ENCODE measurements around the gene MCOLN3.
"Not testable (repeated sequence)": the region's sequence is repeated elsewhere in the genome, so short reads cannot be mapped to it uniquely, and the experiment has no call there.

Gene MCOLN3

DNA sequence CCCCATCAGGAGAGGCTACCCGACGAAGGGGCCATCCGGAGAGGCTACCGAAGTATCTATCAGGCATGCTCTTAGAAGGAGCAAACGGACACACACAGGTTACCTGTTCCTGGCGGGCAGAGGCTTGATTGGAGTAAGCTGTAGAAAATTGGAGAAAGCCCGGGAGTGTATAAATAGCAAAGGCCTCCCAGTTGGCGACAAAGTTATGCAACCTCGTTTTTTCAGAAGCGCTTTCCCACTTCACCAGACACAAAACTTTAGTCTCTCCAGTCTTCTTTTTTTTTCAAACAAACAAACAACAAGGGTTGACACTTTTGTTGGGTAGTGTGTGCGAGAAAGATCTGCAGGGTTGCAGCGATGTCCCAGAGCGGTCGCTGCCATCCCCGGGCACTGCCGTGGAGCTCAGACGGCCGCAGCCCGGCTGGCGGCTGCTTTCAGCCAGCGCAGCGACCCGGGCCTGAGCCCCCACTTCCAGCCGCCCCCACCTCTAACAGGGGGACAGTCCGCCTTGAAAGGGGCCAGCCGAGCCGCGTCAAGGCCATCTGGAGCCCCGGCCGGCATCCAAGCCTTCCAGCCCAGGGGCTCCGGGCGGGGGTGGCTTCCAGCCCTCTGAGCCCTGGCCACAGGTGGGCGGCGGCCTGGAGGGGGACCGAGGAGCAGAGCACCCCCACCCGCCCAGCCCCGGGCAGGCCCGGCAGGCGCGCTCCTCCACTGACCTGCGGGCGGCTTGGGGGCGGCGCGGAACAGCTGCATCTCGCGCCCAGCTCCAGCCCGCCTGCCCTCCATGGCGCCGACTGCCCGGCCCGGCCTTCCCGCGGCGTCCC lies 616 bp downstream of the MCOLN3 start:
- no peak for DNase-seq

DNA sequence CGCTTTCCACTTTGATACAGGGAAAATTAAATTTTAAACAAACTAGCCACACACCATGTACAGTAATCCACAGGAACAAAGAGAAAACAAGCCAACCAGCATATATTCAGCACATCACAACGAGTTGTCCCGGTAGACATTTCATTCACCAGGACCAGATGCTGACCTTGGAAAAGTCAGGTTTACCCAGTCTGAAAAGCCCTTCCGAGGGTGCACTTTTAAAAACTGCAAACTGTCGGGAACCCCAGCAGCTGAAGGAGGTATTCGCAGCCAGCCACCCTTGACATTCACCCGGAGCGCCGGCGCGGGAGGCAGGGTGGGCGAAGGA lies 1.2 kb downstream of the MCOLN3 start:
- no peak for DNase-seq

DNA sequence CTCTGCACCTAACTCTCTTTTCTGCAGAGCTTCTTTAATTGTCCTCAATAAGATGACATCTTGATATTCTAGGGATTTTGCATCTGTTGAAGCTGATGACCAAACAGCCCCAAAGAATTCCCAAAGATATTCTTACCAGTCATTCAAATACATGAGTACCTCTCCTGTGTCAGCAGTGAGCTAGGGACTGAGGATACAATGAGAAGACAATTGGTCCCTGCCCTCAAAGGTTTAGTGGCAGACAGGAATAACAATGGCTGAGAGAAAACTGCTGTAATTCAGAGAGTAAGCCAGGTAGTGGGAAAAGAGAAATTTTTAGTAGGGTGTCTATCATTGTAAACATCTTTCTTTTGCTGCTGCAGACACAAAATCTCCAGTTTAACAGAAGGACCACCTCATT lies 5.9 kb downstream of the MCOLN3 start:
- no peak for DNase-seq

DNA sequence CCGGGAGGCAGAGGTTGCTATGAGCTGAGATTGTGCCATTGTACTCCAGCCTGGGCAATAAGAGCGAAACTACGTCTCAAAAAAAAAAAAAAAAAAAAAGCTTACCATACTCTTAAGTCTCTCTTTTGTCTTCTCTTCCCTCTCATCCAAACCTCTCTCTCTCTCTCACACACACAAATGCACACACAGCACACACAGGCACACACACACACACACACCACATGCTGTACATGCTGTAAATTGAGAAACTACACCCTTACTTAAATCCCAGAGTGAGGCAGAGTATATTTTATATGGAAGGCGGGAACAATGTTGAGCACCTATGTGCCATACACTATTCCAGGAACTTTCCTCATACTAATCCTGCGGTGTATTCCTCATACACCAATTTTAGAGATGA lies 6.5 kb downstream of the MCOLN3 start:
- DNase-seq = no peak

DNA sequence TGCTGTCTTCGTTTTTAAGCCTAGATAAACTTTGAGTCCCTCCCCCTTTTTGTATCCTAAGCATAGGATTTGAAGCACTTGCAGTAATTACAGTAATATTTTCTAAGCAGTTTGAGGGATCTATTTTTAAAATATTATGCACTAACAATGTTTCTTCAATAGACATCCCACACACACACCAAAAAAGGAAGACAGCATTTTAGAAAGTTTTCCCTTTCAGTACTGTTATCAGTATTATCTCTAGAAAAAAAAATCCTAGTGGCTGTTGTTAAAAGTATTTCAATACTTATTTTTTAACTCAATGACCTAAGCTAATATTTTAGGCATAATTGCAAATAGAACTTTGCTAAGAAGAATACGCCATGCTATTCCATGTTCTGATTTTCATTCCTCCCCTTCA lies 15.1 kb downstream of the MCOLN3 start:
- no peak for DNase-seq

DNA sequence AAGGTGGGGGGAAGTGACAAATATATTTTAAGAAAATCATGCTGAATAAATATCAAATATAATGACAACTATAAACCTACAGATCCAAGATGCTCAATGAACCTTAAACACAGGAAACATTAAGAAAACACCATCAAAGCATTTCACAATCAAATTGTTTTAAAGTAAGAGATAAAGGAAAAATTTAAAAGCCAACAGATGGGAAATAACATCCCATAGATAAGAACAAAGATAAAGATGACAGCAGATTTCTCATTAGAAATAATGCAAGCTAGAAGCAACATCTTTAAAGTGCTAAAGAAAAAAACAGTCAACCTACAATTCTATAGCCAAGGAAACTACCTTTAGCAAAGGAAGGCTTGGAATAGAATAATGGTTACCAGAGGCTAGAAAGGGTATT lies 17.8 kb downstream of the MCOLN3 start:
- DNase-seq = no peak

DNA sequence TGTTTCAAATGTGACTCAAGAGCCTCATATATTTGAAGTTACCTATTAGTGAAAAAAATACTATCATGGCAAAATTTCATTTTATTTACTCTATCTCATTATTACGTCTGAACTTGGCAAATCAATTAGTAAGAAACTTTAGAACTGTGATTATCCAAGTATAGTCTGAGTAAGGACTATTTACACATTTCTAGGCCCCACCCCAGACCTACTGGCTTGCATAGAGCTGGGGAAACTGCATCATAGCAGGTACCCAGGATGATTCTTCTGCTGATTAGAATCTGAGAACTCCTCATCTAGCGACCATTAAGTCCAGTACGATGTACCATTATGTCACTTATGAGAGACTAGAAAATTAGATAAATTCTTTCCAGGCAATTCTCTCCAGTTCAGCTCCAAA lies 20.1 kb downstream of the MCOLN3 start:
- DNase-seq = no peak

DNA sequence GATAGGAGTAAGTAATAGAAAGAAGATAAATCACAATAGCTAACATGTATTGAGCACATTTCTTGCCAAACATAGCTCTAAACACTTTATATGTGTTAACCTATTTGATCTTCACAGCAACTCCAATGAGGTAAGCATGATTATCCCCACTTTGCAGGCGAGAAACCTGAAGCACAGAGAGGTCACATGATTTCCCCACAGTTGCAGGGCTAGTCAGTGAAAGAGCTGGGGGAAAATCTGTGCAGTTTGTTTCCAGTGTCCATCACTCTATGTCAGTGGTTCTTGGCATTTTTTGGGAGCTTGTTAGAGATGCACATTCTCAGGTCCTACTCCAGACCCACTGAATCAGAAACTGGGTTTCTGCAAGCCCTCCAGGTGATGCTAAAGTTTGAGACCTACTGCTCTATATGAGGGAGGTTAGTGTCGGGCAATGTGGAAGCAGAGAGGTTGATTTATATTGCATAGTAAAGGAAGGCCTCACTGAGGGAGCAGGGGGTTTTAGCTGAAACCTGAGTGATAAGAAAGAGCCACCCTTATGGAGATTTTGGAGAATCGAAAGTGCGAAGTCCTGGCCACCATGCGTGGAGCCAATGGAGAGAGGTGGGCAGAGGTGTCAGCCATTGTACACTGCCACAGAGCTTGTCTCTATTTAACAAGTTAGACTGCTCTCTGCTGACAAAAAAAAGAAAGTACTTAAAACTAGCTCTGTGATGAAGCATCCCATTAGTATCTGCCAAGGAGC lies 20.9 kb downstream of the MCOLN3 start:
- DNase-seq = no peak

DNA sequence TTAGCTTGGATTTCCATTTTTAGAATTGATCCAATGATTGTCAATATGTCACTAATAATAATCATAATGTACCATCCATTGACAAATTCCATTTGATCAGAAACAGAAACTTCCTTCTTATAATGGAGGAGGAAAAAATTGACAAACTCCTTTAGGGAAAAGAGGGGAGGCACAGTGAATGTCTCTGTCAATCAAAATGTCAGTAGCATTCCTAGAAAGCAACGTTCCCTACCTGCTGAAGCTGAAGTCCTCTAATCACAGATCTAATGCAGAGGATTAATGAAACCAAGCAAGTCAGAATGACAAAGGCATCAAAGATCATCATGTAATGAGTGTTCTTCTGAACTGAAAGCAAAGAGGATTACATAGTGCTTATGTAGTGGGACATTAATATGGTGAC lies 22.4 kb downstream of the MCOLN3 start:
- DNase-seq = no peak

DNA sequence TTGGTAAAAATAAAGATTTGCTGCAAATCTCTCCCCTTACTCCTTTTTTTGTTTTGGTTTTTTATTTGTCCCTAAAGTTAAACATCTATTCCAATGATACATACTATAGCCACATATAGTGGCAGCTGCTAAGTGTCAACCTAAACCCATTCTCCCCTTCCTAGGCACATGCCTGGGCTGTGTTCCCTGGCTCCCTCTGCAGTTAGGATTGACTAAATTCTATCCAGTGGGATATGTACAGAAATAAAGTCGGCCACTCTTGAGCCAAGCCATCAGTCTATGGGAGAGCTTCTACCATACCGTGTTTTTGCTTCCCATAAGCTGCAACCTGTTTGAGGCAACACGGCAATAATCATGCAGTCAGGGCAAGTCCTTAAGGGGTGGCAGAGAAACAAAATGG lies 23.6 kb downstream of the MCOLN3 start:
- DNase-seq = no peak

DNA sequence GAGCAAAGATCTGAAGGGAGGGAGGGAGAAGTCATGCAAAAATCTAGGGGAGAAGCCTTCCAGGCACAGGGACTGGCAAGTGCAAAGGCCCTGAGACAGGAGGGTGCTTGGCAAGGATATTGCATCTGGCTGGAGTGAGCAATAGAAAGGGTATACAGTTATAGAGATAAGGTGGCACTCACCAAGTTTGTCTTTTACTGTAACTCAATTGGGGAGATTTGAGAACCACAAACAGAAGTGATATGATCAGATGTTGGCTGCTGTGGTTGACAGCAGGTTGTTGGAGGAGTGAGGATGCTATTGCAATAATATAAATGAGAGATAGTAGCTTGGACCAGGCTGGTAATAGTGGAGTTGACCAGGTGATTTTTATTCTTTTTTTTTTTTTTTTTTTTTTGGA lies 25.6 kb downstream of the MCOLN3 start:
- no peak for DNase-seq

DNA sequence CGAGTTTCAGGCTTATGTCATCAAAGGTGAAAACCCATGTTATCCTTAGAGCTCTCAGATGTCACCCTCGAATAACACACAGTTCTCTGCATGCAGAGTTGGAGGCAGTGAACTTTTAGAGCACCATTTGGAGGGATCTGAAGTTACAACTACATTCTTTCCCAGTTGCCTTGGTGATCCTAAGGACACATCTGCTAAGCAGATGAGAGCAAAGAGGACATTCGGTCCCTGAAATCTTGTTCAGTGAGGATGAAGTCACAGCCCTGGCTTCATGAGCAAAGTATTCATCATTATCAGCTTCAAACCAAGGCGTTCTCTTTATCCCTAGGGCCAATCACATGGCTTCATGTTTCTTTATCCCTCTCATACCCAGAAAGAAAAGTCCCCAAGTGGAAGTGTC lies 28.3 kb downstream of the MCOLN3 start:
- no peak for DNase-seq

DNA sequence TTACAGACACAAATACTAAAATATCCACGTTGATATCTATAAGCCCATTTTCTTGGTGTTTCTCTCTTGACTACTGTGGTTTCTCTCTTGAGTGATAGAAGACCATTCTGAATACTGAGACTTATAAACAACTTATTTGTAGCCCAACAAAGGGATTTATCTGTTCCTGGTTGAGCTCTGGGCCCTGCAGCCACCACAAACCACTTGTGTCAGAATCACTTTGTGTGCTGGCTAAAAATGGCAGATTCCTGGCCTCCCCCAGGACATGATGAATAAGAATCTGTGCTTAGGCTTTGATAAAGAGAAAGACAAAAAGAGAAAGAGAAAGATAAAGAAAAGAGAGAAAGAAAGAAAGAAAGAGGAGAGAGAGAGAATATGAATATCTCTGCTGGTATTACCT lies 32.5 kb downstream of the MCOLN3 start:
- no peak for DNase-seq

DNA sequence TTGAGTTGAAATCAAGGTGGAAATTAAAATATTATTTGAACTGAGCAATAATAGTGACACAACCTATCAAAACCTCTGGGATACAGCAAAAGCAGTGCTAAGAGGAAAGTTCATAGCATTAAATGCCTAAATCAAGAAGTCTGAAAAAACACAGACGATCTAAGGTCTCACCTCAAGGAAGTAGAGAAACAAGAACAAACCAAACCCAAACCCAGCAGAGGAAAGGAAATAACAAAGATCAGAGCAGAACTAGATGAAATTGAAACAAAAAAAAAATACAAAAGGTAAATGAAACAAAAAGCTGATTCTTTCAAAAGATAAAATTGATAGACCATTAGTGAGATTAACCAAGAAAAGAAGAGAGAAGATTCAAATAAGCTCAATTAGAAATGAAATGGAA lies 42.7 kb downstream of the MCOLN3 start:
- not testable (repeated sequence) for DNase-seq

DNA sequence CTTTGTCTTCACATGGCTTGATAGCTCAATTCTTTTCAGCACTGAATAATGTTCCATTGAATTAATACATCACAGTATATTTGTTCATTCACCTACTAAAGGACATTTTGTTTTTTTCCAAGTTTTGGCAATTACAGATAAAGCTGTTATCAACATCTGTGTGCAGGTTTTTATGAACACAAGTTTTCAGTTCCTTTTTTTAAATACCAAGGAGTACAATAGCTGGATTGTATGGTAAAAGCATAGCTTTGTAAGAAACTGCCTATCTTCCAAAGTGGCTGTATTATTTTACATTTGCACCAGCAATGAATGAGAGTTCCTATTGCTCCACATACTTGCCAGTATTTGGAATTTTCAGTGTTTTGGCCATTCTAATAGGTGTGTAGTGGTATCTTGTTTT lies 46.6 kb downstream of the MCOLN3 start:
- no peak for DNase-seq

DNA sequence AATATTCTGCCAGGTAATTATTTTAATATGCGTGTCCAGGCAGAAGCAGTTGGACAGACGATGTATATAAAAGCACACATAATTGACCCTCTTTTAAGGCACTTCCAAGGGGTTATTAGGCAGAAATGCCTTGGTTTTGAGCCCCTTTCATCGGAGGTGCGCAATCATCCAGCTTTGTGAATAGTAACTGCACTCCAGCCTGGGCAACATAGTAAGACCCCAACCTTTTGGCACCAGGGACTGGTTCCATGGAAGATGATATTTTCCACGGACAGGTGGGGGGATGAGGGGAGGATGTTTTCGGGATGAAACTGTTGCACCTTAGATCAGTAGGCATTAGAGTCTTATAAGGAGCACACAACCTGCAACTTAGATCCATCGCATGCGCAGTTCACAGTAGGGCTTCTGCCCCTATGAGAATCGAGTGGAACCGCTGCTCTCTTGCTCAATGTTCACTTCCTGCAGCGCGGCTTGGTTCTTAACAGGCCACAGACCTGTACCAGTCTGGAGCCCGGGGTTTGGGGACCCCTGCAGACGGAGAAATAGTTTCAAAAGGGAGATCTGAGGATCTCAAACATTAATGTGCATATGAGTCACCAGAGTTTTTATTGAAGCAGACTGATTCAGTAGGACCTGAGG lies 49.5 kb downstream of the MCOLN3 start:
- no peak for DNase-seq

DNA sequence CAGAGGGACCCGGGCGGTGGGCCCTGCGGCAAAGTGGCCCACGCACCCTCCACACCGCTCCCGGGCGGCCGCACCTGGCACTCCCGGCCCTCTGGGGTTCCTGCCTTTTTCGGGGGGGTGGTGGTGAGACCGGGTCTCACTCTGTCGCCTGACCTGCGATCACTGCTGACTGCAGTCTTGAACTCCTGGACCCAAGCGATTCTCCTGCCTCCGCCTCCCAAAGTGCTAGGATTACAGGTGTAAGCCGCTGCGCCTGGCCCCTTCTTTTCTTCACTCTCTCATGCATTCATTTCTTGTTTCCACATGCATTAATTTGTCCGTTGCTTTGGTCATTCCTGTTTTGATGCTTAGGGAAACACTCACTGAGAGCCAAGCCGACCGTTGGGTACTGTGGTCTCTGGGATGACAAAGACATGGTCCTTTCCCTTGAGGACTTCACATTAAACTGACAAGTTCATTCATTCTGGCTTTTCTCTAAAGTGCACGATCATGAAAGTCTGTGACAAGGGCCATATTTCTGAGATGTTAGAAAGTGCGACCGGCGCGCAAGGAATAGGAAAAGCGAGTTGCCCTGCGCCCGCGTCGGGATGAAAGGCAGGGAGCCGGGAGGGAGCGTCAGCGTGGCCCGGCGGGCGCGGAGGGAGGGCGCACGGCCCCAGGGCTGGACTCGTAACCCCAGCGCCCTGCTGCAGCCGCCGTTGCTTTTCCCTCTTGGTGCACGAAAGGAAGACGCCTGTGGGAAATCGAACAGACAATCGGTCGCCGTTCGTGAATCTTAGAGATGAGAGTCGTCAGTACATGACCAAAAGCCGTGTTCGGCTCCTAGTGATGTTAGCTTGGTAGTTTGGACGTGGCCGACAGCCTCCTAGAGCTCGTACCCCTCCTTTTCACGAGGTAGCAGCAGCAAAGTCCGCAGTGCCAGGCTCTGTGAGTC lies 50.4 kb downstream of the MCOLN3 start:
- DNase-seq = no peak

DNA sequence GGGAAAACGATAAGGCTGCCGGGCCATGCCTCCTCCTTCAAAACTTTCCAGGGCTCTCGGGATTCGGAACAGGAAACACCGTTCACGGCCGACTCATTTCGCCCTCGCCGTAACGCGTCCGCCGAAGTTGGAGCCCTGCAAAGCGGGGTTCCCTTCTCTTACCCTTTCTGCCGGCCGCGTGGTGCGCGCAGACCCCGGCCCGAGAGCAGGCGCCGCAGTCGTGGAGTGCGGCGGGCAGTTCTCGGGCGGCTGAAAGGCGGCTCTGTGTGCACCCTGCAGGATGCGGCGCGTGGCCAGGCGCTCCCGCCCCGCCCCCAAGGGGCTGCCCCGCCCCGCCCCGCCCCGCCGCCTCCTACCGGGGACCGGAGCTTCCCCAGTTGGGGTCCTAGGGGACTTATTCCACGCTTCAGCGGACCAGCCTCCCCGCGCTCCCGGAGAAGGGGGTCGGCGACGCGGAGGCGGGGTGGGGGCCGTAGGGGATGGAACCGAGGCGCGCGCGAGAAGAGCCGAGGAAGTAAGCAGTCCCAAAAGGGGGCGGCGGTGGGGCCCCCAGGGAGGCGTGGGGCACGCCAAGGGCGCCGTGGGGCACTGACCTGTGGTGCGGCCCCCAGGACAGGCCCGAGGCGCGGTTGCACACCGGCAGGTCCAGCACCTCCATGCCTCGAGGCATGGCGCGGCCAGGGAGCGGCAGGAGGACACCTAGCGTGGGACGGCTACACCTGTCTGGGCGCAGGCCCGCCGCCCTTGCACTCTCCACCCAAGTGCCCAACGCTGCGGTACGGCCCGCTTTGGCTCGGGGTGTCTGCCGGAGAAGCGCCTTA lies 51.2 kb downstream of the MCOLN3 start, which contains the start of gene MCOLN2:
TSS of gene MCOLN2 (minus strand) at position 268 of the 821 bp plus-strand sequence. CDS start at position 27, 241 bp downstream.
- no peak for DNase-seq

DNA sequence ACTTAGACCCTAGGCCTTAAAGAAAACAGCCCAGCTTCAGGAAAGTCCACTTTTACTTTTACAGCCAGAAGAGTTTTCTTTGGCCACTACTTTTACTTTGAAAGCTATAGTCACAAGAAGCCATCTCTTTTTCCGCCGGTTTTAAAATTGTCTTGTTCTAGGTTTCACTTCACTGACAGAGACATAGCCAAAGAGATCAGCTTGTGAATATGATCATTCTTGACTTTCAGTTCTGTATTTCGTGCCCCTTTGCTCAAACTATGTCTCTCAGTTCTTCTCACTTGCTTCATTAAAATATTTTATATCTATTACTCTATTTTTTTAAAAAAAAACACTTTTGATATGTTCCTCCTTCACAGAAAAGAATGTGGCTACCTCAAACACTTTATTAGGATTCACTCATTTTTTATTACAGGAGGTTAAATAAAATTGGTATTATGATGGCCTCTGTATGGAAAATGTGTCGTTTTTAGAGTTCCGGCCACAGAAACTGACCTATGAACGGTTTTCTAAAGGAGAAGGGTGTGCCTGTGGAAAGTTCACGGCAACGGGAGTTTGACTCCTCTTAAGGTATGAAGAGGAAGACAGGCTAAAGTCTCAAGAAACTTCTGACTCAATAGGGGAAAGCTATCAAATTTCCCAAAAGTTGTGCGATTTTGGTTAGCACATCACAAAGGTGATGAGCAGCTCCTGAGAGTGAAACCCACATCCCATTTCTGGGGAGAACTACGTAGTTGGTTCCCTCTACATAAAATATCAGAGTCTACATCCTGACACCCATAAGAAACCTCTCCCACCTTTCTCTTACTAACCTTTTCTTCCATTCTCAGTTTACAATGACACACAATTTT lies 52.6 kb downstream of the MCOLN3 start:
- no peak for DNase-seq

DNA sequence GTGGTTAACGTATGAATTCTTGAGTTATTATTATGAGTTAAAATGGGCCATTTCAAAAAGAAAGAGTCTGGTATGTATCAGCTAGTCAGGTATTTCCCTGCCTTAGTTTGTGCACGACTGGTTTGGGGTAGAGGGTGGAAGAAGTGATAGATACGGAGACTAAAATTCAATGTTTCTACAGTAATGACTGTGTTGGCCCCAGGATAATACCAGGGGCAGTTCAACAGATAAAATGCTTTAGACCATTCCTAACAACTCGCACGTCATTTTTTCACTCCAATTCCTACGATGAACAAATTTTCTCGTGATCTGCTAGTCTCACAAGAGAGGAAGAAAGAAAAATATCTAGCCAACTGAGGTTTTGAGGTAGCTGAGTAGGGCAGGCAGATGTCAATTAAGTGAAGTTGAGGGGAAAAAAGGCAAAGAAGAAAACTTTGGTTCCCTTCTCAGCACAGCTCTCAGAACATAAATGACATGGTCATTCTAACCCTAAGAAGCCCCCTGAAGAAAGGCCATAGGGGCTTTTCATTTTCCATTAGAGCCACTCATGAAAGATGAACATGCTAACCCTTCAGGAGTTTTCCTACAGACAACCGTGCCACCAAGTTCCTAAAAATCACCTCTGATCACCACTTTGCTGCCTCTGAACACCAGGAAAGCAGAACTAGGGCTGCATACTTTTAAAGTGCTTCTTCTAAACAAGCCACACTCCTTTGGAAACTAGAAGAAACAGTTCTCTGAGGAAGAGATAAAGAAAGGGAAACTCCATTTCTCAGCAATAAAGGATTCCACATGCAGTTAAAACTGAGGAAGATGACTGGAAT lies 57.0 kb downstream of the MCOLN3 start:
- DNase-seq = no peak
